Measurements from ENCODE around the gene EDC3.

- TF ChIP-seq YY1 (IDR thresholded peaks at IDR 0.05; ENCODE audit: low read depth) (no peak), SMC3 (IDR thresholded peaks at IDR 0.05; ENCODE audit: low read depth, low read length) (no peak), RCOR1 (IDR thresholded peaks at IDR 0.05; ENCODE audit: low read length) (no peak), RAD21 (IDR thresholded peaks at IDR 0.05; ENCODE audit: low read length) (no peak), EZH2phosphoT487 (IDR thresholded peaks at IDR 0.05; ENCODE audit: borderline replicate concordance, low read depth) (no peak), ELF1 (IDR thresholded peaks at IDR 0.05) (no peak)
- TF ChIP-seq, protein P1, sequence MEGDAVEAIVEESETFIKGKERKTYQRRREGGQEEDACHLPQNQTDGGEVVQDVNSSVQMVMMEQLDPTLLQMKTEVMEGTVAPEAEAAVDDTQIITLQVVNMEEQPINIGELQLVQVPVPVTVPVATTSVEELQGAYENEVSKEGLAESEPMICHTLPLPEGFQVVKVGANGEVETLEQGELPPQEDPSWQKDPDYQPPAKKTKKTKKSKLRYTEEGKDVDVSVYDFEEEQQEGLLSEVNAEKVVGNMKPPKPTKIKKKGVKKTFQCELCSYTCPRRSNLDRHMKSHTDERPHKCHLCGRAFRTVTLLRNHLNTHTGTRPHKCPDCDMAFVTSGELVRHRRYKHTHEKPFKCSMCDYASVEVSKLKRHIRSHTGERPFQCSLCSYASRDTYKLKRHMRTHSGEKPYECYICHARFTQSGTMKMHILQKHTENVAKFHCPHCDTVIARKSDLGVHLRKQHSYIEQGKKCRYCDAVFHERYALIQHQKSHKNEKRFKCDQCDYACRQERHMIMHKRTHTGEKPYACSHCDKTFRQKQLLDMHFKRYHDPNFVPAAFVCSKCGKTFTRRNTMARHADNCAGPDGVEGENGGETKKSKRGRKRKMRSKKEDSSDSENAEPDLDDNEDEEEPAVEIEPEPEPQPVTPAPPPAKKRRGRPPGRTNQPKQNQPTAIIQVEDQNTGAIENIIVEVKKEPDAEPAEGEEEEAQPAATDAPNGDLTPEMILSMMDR (IDR thresholded peaks at IDR 0.05): no peak
- TF ChIP-seq, protein P2, sequence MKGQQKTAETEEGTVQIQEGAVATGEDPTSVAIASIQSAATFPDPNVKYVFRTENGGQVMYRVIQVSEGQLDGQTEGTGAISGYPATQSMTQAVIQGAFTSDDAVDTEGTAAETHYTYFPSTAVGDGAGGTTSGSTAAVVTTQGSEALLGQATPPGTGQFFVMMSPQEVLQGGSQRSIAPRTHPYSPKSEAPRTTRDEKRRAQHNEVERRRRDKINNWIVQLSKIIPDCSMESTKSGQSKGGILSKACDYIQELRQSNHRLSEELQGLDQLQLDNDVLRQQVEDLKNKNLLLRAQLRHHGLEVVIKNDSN (IDR thresholded peaks at IDR 0.05; ENCODE audit: borderline replicate concordance, low read depth): no peak
These were observed 52.8 kb downstream of the EDC3 start for GRCh38 chr15:74642734-74643664.
